Stomach (tissue), 9 donors: ENCODE results near the gene NDUFAF5. TPM values are rescaled to one million over a fixed set of nuclear protein-coding genes. Genes with fewer than 3 reads are reported as not detected.

Experiments used
- DNase-seq, 2 donors: peaks; one replicate each; pipeline versions ENCODE4 v3.0.0 to v3.0.0-alpha.2; 2013 to 2019
- H3K27ac ChIP-seq, 5 donors: fragments of 200-600 bp in 4 of 5; sonication (generic) in 4 of 5; one replicate each; pipeline ENCODE4 v1.5.1; 2013 to 2019; ENCODE audit warnings: mild to moderate bottlenecking in 1 of 5, moderate library complexity in 1 of 5
- H3K27me3 ChIP-seq, 3 donors: fragments of 200-600 bp; sonication (generic); one replicate each; pipeline ENCODE4 v1.5.1; 2017 to 2019; ENCODE audit warnings: mixed run types in 1 of 3
- H3K36me3 ChIP-seq, 4 donors: fragments of 200-600 bp; sonication (generic); 1 replicate in 3 of 4; 2 replicates in 1 of 4; pipeline ENCODE4 v1.5.1; 2016 to 2019
- H3K4me1 ChIP-seq, 4 donors: fragments of 200-600 bp; sonication (generic); one replicate each; pipeline ENCODE4 v1.5.1; 2016 to 2019
- H3K4me3 ChIP-seq, 4 donors: fragments of 200-600 bp; sonication (generic) in 3 of 4; one replicate each; pipeline ENCODE4 v1.5.1; 2016 to 2019; ENCODE audit warnings: mild to moderate bottlenecking in 1 of 4
- H3K9me3 ChIP-seq, 4 donors: fragments of 200-600 bp; sonication (generic); one replicate each; pipeline ENCODE4 v1.5.1; 2016 to 2019
- EP300 ChIP-seq: sonication (generic); formaldehyde crosslinking; IDR thresholded peaks from one replicate; pipeline ENCODE4 v1.6.1; 2017; ENCODE audit warnings: antibody characterized with exemption
- POLR2A ChIP-seq, 4 donors: fragments of 450-650 bp; IDR thresholded peaks; one replicate each; pipeline ENCODE4 v1.6.1; 2016; ENCODE audit warnings: antibody characterized with exemption in 4 of 4, control low read depth in 2 of 4, mild to moderate bottlenecking in 1 of 4, moderate library complexity in 1 of 4
- POLR2AphosphoS5 ChIP-seq, 3 donors: sonication (generic); formaldehyde crosslinking; IDR thresholded peaks; one replicate each; pipeline ENCODE4 v1.6.1; 2016; ENCODE audit warnings: antibody characterized with exemption in 3 of 3
- WGBS, 5 donors: extraction: QIAGEN DNeasy Blood & Tissue Kit in 3 of 5; methylation state at CpG; one replicate each; pipeline versions ENCODE4 v1.1.5 to v1.1.7; 2013 to 2018; 5-methylcytosine and 5-hydroxymethylcytosine counted together
- intact Hi-C: fragments of 100-400 bp; cut with DNase I; formaldehyde crosslinking; loops from one replicate; pipeline ENCODE4 v1.15.1; 2023; ENCODE audit warnings: low total_unique reads
- polyA plus RNA-seq, 3 donors: library from polyadenylated mRNA; stranded (reverse); fragments of 200-250 nt; gene quantifications; one replicate each; pipeline ENCODE4 v1.2.3, GENCODE V29; 2013
- total RNA-seq, 5 donors: library from RNA; depleted of rRNA; stranded (reverse); fragments of >200 nt; gene quantifications; one replicate each; pipeline versions ENCODE4 v1.1.0 to v1.2.3, GENCODE V29; 2014 to 2016
- TF ChIP-seq, protein P1 (sequence below), 7 experiments: fragments of 450-650 bp in 4 of 7; fragments of 200-600 bp in 3 of 7; sonication (generic) in 3 of 7; IDR thresholded peaks; one replicate each; pipeline ENCODE4 v1.5.1; 2016 to 2019; ENCODE audit warnings: antibody characterized with exemption in 7 of 7, control low read depth in 2 of 7, mild to moderate bottlenecking in 1 of 7
- donor health status: healthy with polysubstance abuse.
- donor health status: Bipolar disorder and iron deficiency.
- donor health status: healthy.

Gene NDUFAF5
- total and polyA plus RNA-seq, 8 donors, result 2.3 to 51.8 (median 25.0) TPM

DNA sequence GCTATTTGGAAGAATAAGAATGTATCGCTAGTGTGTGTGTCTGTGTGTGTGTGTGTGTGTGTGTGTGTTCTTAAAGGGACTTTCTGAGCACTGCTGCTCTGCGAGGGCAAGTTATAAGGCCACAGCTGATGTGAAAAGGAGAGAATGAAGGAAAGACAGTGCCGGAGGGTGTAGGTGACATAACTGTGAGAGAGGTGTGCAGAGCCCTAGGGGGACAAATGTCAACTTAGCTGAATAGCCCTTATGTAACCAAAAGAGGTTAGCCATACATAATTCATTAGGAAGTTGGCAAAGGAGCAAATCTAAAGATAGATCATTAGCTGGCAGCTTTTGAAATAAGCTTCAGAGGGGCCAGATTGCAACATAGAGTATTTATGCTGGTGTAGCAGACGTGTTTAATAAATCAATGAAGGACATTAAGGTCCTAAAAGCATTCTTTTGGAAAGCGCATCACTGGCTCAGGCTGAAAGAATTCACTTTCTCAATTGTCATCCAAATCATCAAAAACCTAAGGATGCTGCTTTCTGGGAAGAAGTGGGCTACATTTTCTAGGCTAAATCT is 81.0 kb downstream of the NDUFAF5 start:
- intact Hi-C loops, result no loop called here
- WGBS, 5 donors, result 36 to 52% (median 48%) methylated on average over 5 of the region's 5 CpGs
- Histone ChIP-seq H3K4me1 (peaks cover 0 to 29% (median 13%) of the 10 kb centered on the region in 4 donors), H3K27ac (peak overlapping the region; percentile 61 to 86 (median 68)), H3K9me3 (no peaks in the 10 kb centered on the region), H3K4me3 (no peak overlapping the region), H3K36me3 (no peaks in the 10 kb centered on the region), H3K27me3 (no peaks in the 10 kb centered on the region)
- TF ChIP-seq POLR2AphosphoS5 (IDR thresholded peaks at IDR 0.05) (peak; percentile 57 to 77 (median 73)), EP300 (no peak)
- DNase-seq, result peak in 1 of 2 donors; percentile 69

DNA sequence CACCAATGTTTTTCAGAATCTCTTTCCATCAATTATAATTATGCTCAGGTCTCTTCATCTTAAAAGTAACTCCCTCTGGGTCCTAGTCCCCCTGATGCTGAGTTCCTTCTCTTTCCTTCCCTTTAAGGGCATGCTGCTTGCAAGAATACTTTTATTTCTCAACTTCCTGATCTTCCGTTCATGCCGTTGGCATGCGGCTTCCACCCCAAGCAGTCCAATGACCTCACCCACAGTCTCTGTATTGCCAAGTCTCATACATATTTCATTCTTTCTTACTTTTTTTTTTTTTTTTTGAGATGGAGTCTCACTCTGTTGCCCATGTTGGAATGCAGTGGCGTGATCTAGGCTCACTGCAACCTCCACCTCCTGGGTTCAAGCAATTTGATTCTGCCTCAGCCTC is 83.5 kb downstream of the NDUFAF5 start:
- Histone ChIP-seq H3K27ac (peak overlapping the region in 4 of 5 donors; percentile 64 to 86 (median 74)), H3K27me3 (no peaks in the 10 kb centered on the region), H3K4me3 (no peak overlapping the region), H3K36me3 (no peaks in the 10 kb centered on the region), H3K9me3 (no peaks in the 10 kb centered on the region), H3K4me1 (peaks cover 0 to 29% (median 13%) of the 10 kb centered on the region in 4 donors)
- TF ChIP-seq POLR2A (IDR thresholded peaks at IDR 0.05), result no peak
- TF ChIP-seq POLR2AphosphoS5 (IDR thresholded peaks at IDR 0.05), result peak in 2 of 3 donors; percentile 8 to 58
- intact Hi-C loops, result no loop called here
- WGBS, 5 donors, result 57 to 75% (median 69%) methylated on average over 4 of the region's 4 CpGs
- DNase-seq, result no peak

DNA sequence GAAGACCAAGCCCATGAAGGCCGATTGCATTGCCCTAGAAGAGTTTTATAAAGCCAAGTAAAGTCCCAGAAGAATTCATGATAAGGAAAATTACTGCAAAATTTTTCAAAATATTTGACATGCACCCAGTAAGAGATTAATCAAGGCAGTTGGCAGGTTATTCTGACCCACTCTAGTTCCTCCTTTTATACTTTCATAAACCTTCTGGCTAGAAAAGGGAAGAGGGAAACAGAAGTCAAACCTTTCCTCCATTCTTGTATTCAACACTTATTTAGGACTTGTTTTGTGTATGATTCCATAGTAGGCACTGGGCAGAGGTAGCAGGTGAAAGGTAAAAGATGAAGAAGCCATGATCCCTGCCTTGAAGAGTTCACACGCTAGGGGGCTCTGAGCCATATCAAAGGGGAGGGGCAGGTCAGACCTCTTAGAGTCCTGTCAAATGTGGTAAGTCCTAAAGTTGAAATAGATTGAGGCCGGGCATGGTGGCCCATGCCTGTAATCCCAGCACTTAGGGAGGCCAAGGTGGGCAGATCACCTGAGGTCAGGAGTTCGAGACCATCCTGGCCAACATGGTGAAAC is 85.4 kb downstream of the NDUFAF5 start:
- Histone ChIP-seq H3K27ac (no peak overlapping the region), H3K27me3 (no peaks in the 10 kb centered on the region), H3K4me1 (peaks cover 0 to 35% (median 16%) of the 10 kb centered on the region in 4 donors), H3K9me3 (no peaks in the 10 kb centered on the region), H3K36me3 (no peaks in the 10 kb centered on the region), H3K4me3 (no peak overlapping the region)
- 65 to 78% (median 76%) methylated on average over 4 of the region's 4 CpGs for WGBS, 5 donors
- intact Hi-C loops, result no loop called here
- DNase-seq, result no peak
- no peak for TF ChIP-seq POLR2AphosphoS5 (IDR thresholded peaks at IDR 0.05)
- TF ChIP-seq POLR2A (IDR thresholded peaks at IDR 0.05), result no peak
- no peak for TF ChIP-seq EP300
- TF ChIP-seq, protein P1, sequence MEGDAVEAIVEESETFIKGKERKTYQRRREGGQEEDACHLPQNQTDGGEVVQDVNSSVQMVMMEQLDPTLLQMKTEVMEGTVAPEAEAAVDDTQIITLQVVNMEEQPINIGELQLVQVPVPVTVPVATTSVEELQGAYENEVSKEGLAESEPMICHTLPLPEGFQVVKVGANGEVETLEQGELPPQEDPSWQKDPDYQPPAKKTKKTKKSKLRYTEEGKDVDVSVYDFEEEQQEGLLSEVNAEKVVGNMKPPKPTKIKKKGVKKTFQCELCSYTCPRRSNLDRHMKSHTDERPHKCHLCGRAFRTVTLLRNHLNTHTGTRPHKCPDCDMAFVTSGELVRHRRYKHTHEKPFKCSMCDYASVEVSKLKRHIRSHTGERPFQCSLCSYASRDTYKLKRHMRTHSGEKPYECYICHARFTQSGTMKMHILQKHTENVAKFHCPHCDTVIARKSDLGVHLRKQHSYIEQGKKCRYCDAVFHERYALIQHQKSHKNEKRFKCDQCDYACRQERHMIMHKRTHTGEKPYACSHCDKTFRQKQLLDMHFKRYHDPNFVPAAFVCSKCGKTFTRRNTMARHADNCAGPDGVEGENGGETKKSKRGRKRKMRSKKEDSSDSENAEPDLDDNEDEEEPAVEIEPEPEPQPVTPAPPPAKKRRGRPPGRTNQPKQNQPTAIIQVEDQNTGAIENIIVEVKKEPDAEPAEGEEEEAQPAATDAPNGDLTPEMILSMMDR (IDR thresholded peaks at IDR 0.05), result no peak

Other genes with a start within 250 kb of the NDUFAF5 start
- 10 to 100 TPM in 2 of 5 donors, 1 to 10 TPM in 3; 2.9 to 33.8 (median 9.3) TPM for gene TASP1, start 146.1 kb upstream of the NDUFAF5 start, total RNA-seq
- 1 to 10 TPM; 4.2 to 4.8 (median 4.3) TPM for gene TASP1, start 146.1 kb upstream of the NDUFAF5 start, polyA plus RNA-seq
- gene ESF1, start 109 bp upstream of the NDUFAF5 start, total RNA-seq, result 10 to 100 TPM in 2 of 5 donors, 1 to 10 TPM in 3; 4.7 to 22.0 (median 8.7) TPM
- 1 to 10 TPM; 6.2 to 9.3 (median 8.1) TPM for gene ESF1, start 109 bp upstream of the NDUFAF5 start, polyA plus RNA-seq
- 1 to 10 TPM in 1 of 5 donors, not detected in 4; 2.2 TPM for gene SEL1L2, start 205.6 kb downstream of the NDUFAF5 start, total RNA-seq
- not detected for gene SEL1L2, start 205.6 kb downstream of the NDUFAF5 start, polyA plus RNA-seq
- gene MACROD2, start 210.5 kb downstream of the NDUFAF5 start, total RNA-seq, result 10 to 100 TPM in 4 of 5 donors, not detected in 1; 10.9 to 31.3 (median 25.3) TPM
- gene MACROD2, start 210.5 kb downstream of the NDUFAF5 start, polyA plus RNA-seq, result 1 to 10 TPM in 1 of 3 donors, under 1 TPM in 2; 0.78 to 2.1 (median 1.00) TPM